Adrenal gland (tissue), 12 donors: ENCODE measurements around the gene RAD9B. TPM values are rescaled to one million over a fixed set of nuclear protein-coding genes. Genes with fewer than 3 reads are reported as not detected.

ENCODE experiments used
- DNase-seq, 7 donors: peaks; one replicate each; pipeline ENCODE4 v3.0.0-alpha.2; 2019 to 2020
- H3K27ac ChIP-seq, 5 donors: fragments of 200-600 bp; sonication (generic) in 4 of 5; 1 replicate in 3 of 5; 2 replicates in 2 of 5; pipeline versions ENCODE4 v1.5.1 to v1.8.0; 2016 to 2020; ENCODE audit warnings: mild to moderate bottlenecking in 1 of 5
- H3K27me3 ChIP-seq: fragments of 200-600 bp; 2 replicates; pipeline ENCODE4 v1.8.0; 2021
- H3K36me3 ChIP-seq, 2 donors: fragments of 200-600 bp; replicated peaks in 1 of 2; 1 replicate in 1 of 2; 2 replicates in 1 of 2; pipeline versions ENCODE4 v1.5.1 to v1.8.0; 2018 to 2022
- H3K4me1 ChIP-seq, 2 donors: fragments of 200-600 bp; replicated peaks in 1 of 2; 1 replicate in 1 of 2; 2 replicates in 1 of 2; pipeline versions ENCODE4 v1.5.1 to v1.8.0; 2018 to 2021
- H3K4me3 ChIP-seq, 4 donors: fragments of 200-600 bp; sonication (generic) in 3 of 4; one replicate each; pipeline ENCODE4 v1.5.1; 2016 to 2018
- H3K9me3 ChIP-seq, 3 donors: fragments of 200-600 bp; sonication (generic) in 1 of 3; replicated peaks in 1 of 3; 1 replicate in 2 of 3; 2 replicates in 1 of 3; pipeline versions ENCODE4 v1.5.1 to v1.8.0; 2016 to 2021
- POLR2A ChIP-seq, 2 donors: fragments of 450-650 bp; IDR thresholded peaks; one replicate each; pipeline ENCODE4 v1.6.1; 2017; ENCODE audit warnings: antibody characterized with exemption in 2 of 2, mild to moderate bottlenecking in 2 of 2, moderate library complexity in 1 of 2
- WGBS, 4 donors: extraction: QIAGEN DNeasy Blood & Tissue Kit in 2 of 4; methylation state at CpG; one replicate each; pipeline versions ENCODE4 v1.1.5 to v1.1.7; 2013 to 2017; 5-methylcytosine and 5-hydroxymethylcytosine counted together
- intact Hi-C, 2 donors: fragments of 100-400 bp; cut with DNase I; formaldehyde crosslinking; loops; one replicate each; pipeline versions ENCODE4 v1.14.1 to v1.15.0; 2022 to 2023
- polyA plus RNA-seq, 3 donors: library from polyadenylated mRNA; stranded (reverse); fragments of 200-250 nt in 2 of 3; fragments of 350-450 nt in 1 of 3; fragmentation: Illumina TruSeq in 1 of 3; extraction: RNeasy Lipid Tissue Mini Kit (QIAGEN cat#74804) in 1 of 3; gene quantifications; one replicate each; pipeline ENCODE4 v1.2.3, GENCODE V29; 2013 to 2014
- total RNA-seq, 9 donors: library from RNA; depleted of rRNA in 4 of 9; stranded (reverse); fragments of >200 nt in 4 of 9; fragments of 120-200 nt in 1 of 9; fragmentation: NEBNext Ultra II Directional in 1 of 9; extraction: Animal tissue kit (Norgen Biotek cat#: 25700) in 1 of 9; gene quantifications; one replicate each; pipeline versions ENCODE4 v1.1.0 to v1.2.4, GENCODE V29; 2013 to 2023
- TF ChIP-seq, protein P1 (sequence below), 6 experiments: fragments of 450-650 bp in 4 of 6; fragments of 200-600 bp in 2 of 6; sonication (generic) in 1 of 6; IDR thresholded peaks; 1 replicate in 5 of 6; 2 replicates in 1 of 6; pipeline versions ENCODE4 v1.5.1 to v1.8.0; 2016 to 2021; ENCODE audit warnings: antibody characterized with exemption in 6 of 6, mild to moderate bottlenecking in 2 of 6, moderate library complexity in 1 of 6
- donor health status: healthy with polysubstance abuse.
- donor health status: Bipolar disorder and iron deficiency.
- donor health status: DM: yes; HTN: yes; CAD: no.
- donor health status: DM: no; HTN: no; CAD: no.
- donor health status: DM: no; HTN: no; CAD: no.
- donor health status: DM: yes; HTN: yes; CAD: no.

Gene RAD9B
- total and polyA plus RNA-seq, 12 donors = 0.14 to 3.6 (median 0.35) TPM; not detected in 1

DNA sequence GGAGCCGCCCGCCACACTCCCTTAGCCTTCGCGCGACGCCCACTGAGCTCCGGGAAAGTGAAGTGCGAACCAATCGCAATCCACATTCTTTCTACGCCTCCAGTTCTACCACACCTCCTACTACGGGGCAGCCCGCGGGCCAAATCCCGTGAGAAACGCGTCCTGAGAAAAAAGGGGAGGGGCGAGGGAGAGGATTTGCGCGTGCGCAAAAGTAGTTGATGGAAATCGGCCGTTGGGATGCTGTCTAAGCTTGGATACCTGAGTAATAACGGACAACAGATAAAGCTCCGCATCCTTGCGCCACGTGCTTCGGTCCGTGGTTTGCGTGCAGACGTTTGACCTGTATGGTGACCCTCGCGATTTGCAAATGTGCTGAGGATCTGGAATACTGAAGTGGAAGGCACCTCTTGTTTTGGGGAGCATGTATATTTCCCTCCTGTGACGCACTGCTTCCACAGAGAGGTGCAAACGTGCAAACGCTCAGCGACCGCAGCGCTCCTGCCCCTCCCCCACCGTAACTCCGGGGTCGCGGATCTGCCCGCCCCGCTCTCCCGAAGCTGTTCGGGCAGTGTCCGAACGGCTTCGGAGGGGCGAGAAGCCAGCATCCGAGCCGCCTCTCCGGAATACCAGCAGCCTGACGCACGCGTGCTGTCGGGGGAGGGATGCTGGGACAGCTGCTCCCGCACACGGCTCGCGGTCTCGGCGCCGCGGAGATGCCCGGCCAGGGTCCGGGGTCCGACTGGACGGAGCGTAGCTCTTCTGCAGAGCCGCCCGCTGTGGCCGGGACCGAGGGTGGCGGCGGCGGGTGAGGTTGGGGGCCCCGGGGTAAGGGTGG, 33.7 kb upstream of the RAD9B start, which contains the start of the genes FAM216A and GPN3:
Gene FAM216A (plus strand): TSS at position 632 of the 835 bp plus-strand sequence. CDS start 31 bp downstream, at position 663.
Gene GPN3 (minus strand): TSS at position 44 of the 835 bp plus-strand sequence. CDS start 54 bp downstream, outside the sequence.
- peak; percentile 97 to 98 (median 97) for DNase-seq
- H3K4me3 ChIP-seq = peak within 1 kb of the TSS; percentile 36 to 77 (median 64)
- intact Hi-C loops = no loop called here
- peak within 1 kb of the TSS; percentile 80 to 95 (median 89) for H3K27ac ChIP-seq
- peak in 1 of 2 donors; percentile 95 for TF ChIP-seq POLR2A (IDR thresholded peaks at IDR 0.05)
- TF ChIP-seq, protein P1, sequence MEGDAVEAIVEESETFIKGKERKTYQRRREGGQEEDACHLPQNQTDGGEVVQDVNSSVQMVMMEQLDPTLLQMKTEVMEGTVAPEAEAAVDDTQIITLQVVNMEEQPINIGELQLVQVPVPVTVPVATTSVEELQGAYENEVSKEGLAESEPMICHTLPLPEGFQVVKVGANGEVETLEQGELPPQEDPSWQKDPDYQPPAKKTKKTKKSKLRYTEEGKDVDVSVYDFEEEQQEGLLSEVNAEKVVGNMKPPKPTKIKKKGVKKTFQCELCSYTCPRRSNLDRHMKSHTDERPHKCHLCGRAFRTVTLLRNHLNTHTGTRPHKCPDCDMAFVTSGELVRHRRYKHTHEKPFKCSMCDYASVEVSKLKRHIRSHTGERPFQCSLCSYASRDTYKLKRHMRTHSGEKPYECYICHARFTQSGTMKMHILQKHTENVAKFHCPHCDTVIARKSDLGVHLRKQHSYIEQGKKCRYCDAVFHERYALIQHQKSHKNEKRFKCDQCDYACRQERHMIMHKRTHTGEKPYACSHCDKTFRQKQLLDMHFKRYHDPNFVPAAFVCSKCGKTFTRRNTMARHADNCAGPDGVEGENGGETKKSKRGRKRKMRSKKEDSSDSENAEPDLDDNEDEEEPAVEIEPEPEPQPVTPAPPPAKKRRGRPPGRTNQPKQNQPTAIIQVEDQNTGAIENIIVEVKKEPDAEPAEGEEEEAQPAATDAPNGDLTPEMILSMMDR (IDR thresholded peaks at IDR 0.05) = no peak
- H3K4me1 ChIP-seq = peaks cover 8 to 13% of the 10 kb centered on the region in 2 donors
- 0% methylated on average over 29 to 78 of the region's 78 CpGs for WGBS, 4 donors
- H3K9me3 ChIP-seq = no peaks in the 10 kb centered on the region
- H3K27me3 ChIP-seq = no peaks in the 10 kb centered on the region
- H3K36me3 ChIP-seq = peaks cover 0 to 15% of the 10 kb centered on the region in 2 donors

DNA sequence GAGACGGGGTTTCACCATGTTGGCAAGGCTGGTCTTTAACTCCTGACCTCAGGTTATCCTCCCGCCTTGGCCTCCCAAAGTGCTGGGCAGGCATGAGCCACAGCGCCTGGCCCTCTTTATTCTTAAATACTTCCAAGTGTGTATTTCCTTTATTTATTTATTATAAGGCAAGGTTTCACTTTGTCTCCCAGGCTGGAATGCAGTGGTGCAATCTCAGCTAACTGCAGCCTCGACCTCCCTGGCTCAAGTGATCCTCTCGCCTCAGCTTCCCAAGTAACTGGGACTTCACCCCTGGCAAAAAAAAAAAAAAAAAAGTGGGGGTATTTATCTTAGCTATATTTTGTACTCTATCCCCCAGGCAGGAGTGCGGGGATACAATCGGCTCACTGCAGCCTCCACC, 26.7 kb upstream of the RAD9B start:
- H3K36me3 ChIP-seq = peaks cover 0 to under 1% of the 10 kb centered on the region in 2 donors
- DNase-seq = no peak
- H3K27me3 ChIP-seq = no peaks in the 10 kb centered on the region
- H3K4me3 ChIP-seq = no peak overlapping the region
- TF ChIP-seq, protein P1 (IDR thresholded peaks at IDR 0.05) = no peak
- no peak for TF ChIP-seq POLR2A (IDR thresholded peaks at IDR 0.05)
- H3K27ac ChIP-seq = no peak overlapping the region
- intact Hi-C loops = no loop called here
- H3K4me1 ChIP-seq = no peaks in the 10 kb centered on the region
- no peaks in the 10 kb centered on the region for H3K9me3 ChIP-seq
- WGBS, 4 donors = 96 to 98% (median 97%) methylated on average over 7 of the region's 7 CpGs

DNA sequence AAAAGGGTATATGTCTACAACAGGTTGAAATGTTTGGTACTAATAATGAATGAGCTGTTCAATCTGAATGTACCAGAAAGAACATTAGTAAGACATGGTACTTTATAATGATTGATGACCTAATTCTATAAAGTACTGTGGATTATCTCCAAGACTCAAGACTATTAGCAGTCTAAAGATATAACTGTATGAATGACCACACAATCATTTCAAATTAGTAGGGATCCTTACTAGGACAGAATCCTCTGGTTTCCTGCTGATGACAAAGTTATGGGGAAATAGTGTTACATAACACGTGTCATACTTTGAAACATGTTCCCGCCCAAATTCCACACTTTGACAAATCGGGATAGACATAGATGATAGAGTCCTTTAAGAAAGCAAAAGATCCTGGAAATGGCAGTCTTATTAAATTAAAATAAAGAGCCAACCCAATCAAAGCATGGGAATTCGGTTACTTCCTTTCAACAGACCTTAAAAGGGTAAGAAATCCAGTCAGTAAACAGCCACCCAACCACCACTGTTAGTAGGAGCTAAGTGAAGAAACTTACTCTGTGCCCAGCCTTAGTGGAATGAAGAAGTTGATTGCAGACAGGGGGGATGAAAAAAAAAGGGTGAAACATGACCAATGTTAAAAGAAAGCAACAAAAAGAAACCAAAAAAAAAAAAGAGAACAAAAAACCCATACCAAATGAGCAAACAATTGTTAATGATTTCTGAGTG, 3.0 kb upstream of the RAD9B start:
- H3K27me3 ChIP-seq = no peaks in the 10 kb centered on the region
- intact Hi-C loops = no loop called here
- H3K36me3 ChIP-seq = peaks cover 0 to 27% of the 10 kb centered on the region in 2 donors
- no peak overlapping the region for H3K4me3 ChIP-seq
- DNase-seq = peak in 1 of 7 donors; percentile 12
- H3K27ac ChIP-seq = peak overlapping the region in 1 of 5 donors; percentile 61
- TF ChIP-seq, protein P1 (IDR thresholded peaks at IDR 0.05) = no peak
- TF ChIP-seq POLR2A (IDR thresholded peaks at IDR 0.05) = no peak
- WGBS, 4 donors = 50 to 68% (median 58%) methylated on average over 4 of the region's 4 CpGs
- H3K9me3 ChIP-seq = no peaks in the 10 kb centered on the region
- peaks cover 8 to 37% of the 10 kb centered on the region in 2 donors for H3K4me1 ChIP-seq

DNA sequence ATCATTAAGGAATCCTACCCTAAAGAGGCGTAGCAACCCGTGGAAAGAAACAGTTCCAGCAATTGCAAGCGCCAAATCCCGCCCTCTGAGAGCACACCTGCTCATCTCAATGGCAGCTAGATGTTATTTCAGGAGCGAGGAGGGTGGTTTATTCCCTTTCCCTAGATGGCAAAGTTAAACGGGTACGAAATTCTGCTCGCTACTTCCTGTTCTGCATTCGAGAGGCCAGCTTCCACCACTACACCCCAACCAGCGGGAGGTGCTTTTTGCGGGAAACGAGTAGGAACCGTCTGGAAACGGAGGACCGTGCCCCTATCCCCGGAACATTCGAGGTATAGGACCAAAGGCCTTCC, 756 bp upstream of the RAD9B start:
- peak in 4 of 7 donors; percentile 46 to 68 (median 52) for DNase-seq
- intact Hi-C loops = no loop called here
- H3K4me1 ChIP-seq = peaks cover 8 to 37% of the 10 kb centered on the region in 2 donors
- H3K27ac ChIP-seq = peak overlapping the region; percentile 29 to 93 (median 90)
- TF ChIP-seq, protein P1 (IDR thresholded peaks at IDR 0.05) = no peak
- TF ChIP-seq POLR2A (IDR thresholded peaks at IDR 0.05) = no peak
- peak overlapping the region; percentile 69 to 96 (median 87) for H3K4me3 ChIP-seq
- no peaks in the 10 kb centered on the region for H3K27me3 ChIP-seq
- H3K9me3 ChIP-seq = no peaks in the 10 kb centered on the region
- WGBS, 4 donors = 0% methylated on average over 13 to 17 of the region's 17 CpGs
- H3K36me3 ChIP-seq = peaks cover 0 to 5% of the 10 kb centered on the region in 2 donors
